Measurements from ENCODE around the gene CD22.

CD22 gene

DNA sequence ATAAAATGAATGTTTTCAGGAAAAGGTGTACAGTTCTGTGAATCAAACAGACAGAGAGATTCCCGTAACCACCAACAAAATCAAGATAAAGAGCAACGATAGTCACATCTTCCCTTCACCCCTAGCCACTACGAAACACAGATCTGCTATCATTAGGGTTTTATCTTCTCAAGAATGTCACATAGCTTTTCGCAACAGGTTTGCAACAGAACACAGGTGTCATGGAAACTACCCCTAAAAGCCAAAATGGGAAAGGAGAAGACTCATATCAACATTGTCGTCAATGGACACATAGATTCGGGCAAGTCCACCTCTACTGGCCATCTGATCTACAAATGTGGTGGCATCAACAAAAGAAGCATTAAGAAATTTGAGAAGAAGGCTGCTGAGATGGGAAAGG lies 52.9 kb downstream of the CD22 start:
- DNase-seq (ENCODE audit: extremely low spot score), result no peak
- ChIA-PET POLR2A (no interaction called here), CTCF (no interaction called here)
- TF ChIP-seq, protein P1, sequence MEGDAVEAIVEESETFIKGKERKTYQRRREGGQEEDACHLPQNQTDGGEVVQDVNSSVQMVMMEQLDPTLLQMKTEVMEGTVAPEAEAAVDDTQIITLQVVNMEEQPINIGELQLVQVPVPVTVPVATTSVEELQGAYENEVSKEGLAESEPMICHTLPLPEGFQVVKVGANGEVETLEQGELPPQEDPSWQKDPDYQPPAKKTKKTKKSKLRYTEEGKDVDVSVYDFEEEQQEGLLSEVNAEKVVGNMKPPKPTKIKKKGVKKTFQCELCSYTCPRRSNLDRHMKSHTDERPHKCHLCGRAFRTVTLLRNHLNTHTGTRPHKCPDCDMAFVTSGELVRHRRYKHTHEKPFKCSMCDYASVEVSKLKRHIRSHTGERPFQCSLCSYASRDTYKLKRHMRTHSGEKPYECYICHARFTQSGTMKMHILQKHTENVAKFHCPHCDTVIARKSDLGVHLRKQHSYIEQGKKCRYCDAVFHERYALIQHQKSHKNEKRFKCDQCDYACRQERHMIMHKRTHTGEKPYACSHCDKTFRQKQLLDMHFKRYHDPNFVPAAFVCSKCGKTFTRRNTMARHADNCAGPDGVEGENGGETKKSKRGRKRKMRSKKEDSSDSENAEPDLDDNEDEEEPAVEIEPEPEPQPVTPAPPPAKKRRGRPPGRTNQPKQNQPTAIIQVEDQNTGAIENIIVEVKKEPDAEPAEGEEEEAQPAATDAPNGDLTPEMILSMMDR (IDR thresholded peaks at IDR 0.05; ENCODE audit: control extremely low read depth, extremely low read depth, low read depth, missing control alignments), result no peak

DNA sequence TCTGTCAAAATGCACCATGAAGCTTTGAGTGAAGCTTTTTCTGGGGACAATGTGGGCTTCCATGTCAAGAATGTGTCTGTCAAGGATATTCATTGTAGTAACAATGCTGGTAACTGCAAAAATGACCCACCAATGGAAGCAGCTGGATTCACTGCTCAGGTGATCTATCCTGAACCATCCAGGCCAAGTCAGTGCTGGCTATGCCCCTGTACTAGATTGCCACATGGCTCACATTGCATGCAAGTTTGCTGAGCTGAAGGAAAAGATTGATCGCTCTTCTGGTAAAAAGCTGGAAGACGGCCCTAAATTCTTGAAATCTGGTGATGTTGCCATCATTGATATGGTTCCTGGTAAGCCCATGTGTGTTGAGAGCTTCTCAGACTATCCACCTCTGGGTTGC lies 54.5 kb downstream of the CD22 start:
- ChIA-PET CTCF (interaction anchor here (0.8 to 1.8 kb wide), 5 partner anchors 9 to 126 kb away, joined by 3 to 4 read pairs (median 3); no protein-coding TSS in a partner anchor), POLR2A (interaction anchor here (0.6 kb wide), 1 partner anchor 67 kb away, joined by 4 read pairs; no protein-coding TSS in a partner anchor)
- DNase-seq (ENCODE audit: extremely low spot score), result no peak
- TF ChIP-seq, protein P1 (IDR thresholded peaks at IDR 0.05; ENCODE audit: control extremely low read depth, extremely low read depth, low read depth, missing control alignments), result no peak

DNA sequence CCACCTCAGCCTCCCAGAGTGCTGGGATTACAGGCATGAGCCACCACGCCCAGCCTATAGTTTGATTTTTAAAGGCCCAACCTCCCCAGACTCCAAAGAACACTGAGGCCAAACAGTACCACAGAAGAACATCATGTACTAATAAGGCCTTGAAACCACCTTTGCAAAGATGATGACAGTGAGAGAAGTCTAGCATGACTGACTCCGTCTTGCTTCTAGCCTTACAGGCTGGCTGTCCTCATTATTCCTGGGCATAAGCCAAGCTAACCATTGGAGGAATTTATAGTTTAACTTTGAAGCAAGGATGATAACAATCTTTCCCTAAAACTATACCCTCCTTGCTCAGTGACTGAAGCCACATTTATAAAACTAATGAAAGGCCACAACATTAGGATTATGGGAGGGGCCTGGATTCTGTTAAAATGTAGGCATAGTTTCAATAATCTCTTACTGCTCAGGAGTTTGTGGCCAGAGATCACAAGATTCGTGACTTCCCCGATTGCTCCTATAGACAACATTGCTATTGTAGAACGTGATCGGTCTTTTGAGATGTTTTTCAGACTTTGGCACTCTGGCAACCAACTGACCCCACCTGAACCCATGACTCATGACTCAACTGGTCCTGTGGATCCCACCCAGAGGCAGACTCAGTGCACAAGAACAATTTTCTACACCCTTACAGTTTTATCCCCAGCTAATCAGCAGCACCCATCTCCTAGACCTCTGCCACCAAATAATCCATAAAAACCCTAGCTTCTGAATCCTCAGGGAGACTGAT lies 59.5 kb downstream of the CD22 start:
- TF ChIP-seq, protein P1 (IDR thresholded peaks at IDR 0.05; ENCODE audit: control extremely low read depth, extremely low read depth, low read depth, missing control alignments), result no peak
- no peak for DNase-seq (ENCODE audit: extremely low spot score)
- POLR2A ChIA-PET, result interaction anchor here (0.6 kb wide), 1 partner anchor 67 kb away, joined by 3 read pairs; no protein-coding TSS in a partner anchor
- CTCF ChIA-PET, result interaction anchor here (1.1 to 1.4 kb wide), 3 partner anchors 13 to 80 kb away, joined by 3 to 4 read pairs (median 3); no protein-coding TSS in a partner anchor

DNA sequence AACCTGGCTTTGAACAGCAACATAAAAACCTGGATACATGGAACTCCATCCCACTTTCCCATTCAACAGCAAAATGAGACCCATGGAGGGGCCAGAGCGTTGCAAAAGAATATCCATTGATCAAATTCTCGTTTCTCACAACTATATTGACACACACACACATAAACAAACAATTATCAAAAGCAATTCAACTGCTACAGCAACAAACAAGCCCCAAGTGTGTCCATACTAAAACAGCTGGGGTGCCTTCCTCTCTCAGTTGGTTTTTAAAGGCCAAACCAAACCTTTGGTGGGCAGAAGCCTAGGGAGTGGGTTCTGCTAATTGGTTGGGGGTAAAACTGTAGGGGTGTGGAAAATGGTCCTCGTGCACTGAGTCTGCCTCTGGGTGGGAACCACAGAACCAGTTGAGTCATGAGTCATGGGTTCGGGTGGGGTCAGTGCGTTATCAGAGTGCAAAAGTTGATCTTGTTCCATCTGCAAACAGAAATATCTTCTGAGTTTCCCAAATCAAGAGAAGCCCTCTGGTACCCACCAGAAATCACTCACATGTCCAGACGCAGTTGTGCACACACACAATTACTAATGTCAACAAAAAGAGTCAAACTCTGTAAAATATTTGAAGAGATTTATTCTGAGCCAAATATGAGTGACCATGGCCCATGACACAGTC lies 60.3 kb downstream of the CD22 start:
- TF ChIP-seq, protein P1 (IDR thresholded peaks at IDR 0.05; ENCODE audit: control extremely low read depth, extremely low read depth, low read depth, missing control alignments), result no peak
- DNase-seq (ENCODE audit: extremely low spot score), result no peak
- CTCF ChIA-PET, result interaction anchor here (1.1 to 1.4 kb wide), 2 partner anchors 36 to 79 kb away, joined by 3 to 4 read pairs; no protein-coding TSS in a partner anchor
- POLR2A ChIA-PET, result interaction anchor here (0.6 kb wide), 1 partner anchor 66 kb away, joined by 3 read pairs; no protein-coding TSS in a partner anchor

DNA sequence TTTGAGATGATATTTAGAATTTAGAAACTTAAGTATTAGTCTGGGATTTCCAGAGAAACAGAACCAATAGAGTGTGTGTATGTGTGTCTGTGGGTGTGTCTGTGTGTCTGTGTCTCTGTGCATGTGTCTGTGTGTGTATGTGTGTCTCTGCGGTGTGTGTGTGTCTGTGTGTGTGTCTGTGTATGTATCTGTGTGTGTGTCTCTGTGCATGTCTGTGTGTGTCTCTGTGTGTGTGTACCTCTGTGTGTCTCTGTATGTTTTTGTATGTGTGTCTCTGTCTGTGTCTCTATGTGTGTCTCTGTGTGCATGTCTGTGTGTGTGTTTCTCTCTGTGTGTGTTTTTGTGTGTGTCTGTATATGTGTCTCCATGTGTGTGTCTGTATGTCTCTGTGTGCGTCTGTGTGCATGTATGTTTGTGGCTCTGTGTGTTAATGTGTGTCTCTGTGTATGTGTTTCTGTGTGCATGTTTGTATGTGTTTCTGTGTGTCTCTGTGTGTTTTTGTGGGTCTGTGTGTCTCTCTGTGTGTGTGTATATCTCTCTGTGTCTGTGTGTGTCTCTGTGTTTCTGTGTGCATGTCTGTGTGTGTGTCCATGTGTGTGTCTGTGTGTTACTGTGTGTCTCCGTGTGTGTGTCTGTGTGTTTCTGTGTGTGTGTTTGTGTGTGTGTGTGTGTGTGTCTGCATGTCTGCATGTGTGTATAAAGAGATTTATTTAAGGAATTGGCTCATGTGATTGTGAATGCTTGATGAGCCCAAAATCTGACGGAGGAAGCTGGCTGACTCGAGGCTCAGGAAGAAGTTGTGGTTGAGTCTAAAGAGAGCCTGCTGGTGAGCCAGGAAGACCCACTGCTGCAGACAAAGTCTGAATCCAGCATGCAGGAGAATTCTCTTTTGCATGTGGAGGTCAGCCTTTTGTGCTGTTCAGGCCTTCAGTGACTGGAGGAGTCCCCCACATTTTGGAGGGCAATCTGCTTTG lies 64.0 kb downstream of the CD22 start:
- ChIA-PET POLR2A (no interaction called here), CTCF (no interaction called here)
- no peak for DNase-seq (ENCODE audit: extremely low spot score)

More for the DNA sequence above, 64.0 kb downstream of the CD22 start:
- TF ChIP-seq, protein P1 (IDR thresholded peaks at IDR 0.05; ENCODE audit: control extremely low read depth, extremely low read depth, low read depth, missing control alignments), result no peak
